HCT116 (cell line): ENCODE results near the gene PA2G4. TPM values are rescaled to one million over a fixed set of nuclear protein-coding genes. Genes with fewer than 3 reads are reported as not detected.

Experiments used
- ATAC-seq: fragments of 200-7000 bp; cut with Tn5 transposase; 2 replicates; pipeline ENCODE4 v1.9.1; 2020; ENCODE audit warnings: mild to moderate bottlenecking, moderate library complexity
- BruUV-seq: library from RNA; stranded (reverse); fragments of 400-500 nt; replicated peaks from 2 replicates; lab custom pipeline; 2021; lab: Mats Ljungman, UMichigan
- CTCF ChIA-PET: fragments of 300-600 bp; sonication (Branson Sonifier 250); formaldehyde crosslinking; loops from one replicate; lab custom pipeline; 2021; ENCODE audit warnings: antibody characterized with exemption; lab: Charles Lee
- POLR2A ChIA-PET: fragments of 300-600, 350-600 bp; sonication (Branson Sonifier 250); formaldehyde crosslinking; loops from one replicate; lab custom pipeline; 2021; ENCODE audit warnings: antibody characterized with exemption; lab: Charles Lee
- RAD21 ChIA-PET, 2 experiments: fragments of 300-600 bp; sonication (Branson Sonifier 250); formaldehyde crosslinking; loops; one replicate each; lab custom pipeline; 2023; ENCODE audit warnings: low total read pairs in 2 of 2; ENCODE audit not compliant: uncharacterized antibody in 2 of 2, unreplicated experiment in 2 of 2, low non-redundant PET in 1 of 2; lab: Charles Lee
- DNase-seq: peaks from one replicate; pipeline ENCODE4 v3.0.0-alpha.2; 2010; ENCODE audit warnings: low read depth, low spot score
- H2AFZ ChIP-seq: fragments of 200-600 bp; shearing (Covaris generic), sonication (generic); 2 replicates; pipeline ENCODE4 v1.6.1; 2017; ENCODE audit warnings: low read depth, mixed run types, mixed read lengths, antibody characterized with exemption, low read length; ENCODE audit not compliant: poor library complexity, severe bottlenecking
- H3K27ac ChIP-seq: 2 replicates; pipeline ENCODE4 v1.5.1; 2012; ENCODE audit warnings: low read depth, low read length
- H3K27me3 ChIP-seq: fragments of 200-600 bp; sonication (generic); 2 replicates; pipeline ENCODE4 v1.6.1; 2016; ENCODE audit warnings: mixed run types, low read length, mixed read lengths; ENCODE audit not compliant: insufficient read depth
- H3K36me3 ChIP-seq, 2 experiments: fragments of 200-500 bp in 1 of 2; fragments of 200-600 bp in 1 of 2; sonication (Bioruptor generic) in 1 of 2; sonication (generic) in 1 of 2; 2 replicates each; pipeline versions ENCODE4 v1.5.1 to v1.6.1; 2014 to 2016; ENCODE audit warnings: low read length in 2 of 2, inconsistent platforms in 1 of 2, mixed read lengths in 1 of 2, mixed run types in 1 of 2; ENCODE audit not compliant: insufficient read depth in 2 of 2, control insufficient read depth in 1 of 2
- H3K4me1 ChIP-seq, 2 experiments: fragments of 200-600 bp in 1 of 2; sonication (generic) in 1 of 2; 2 replicates each; pipeline versions ENCODE4 v1.5.1 to v1.6.1; 2012 to 2017; ENCODE audit warnings: low read length in 2 of 2, inconsistent platforms in 1 of 2, mild to moderate bottlenecking in 1 of 2, mixed read lengths in 1 of 2, mixed run types in 1 of 2, moderate library complexity in 1 of 2; ENCODE audit not compliant: insufficient read depth in 2 of 2, control insufficient read depth in 1 of 2
- H3K4me2 ChIP-seq: fragments of 200-600 bp; sonication (generic); 2 replicates; pipeline ENCODE4 v1.6.1; 2017; ENCODE audit warnings: mixed run types, low read length, mixed read lengths
- H3K4me3 ChIP-seq, 2 experiments: fragments of 200-600 bp in 1 of 2; sonication (generic) in 1 of 2; replicated peaks in 1 of 2; 2 replicates each; pipeline ENCODE4 v1.5.1; 2011 to 2016; ENCODE audit warnings: low read length in 2 of 2, control low read depth in 1 of 2, low read depth in 1 of 2, mild to moderate bottlenecking in 1 of 2, mixed read lengths in 1 of 2, mixed run types in 1 of 2
- H3K79me2 ChIP-seq: fragments of 200-600 bp; sonication (generic); 2 replicates; pipeline ENCODE4 v1.6.1; 2017; ENCODE audit warnings: mild to moderate bottlenecking, mixed run types, low read length, moderate library complexity, mixed read lengths; ENCODE audit not compliant: insufficient read depth
- H3K9ac ChIP-seq: fragments of 200-600 bp; sonication (generic); 2 replicates; pipeline ENCODE4 v1.6.1; 2016; ENCODE audit warnings: low read length, mixed read lengths
- H3K9me2 ChIP-seq: fragments of 200-600 bp; sonication (generic), shearing (Covaris generic); 2 replicates; pipeline ENCODE4 v1.6.1; 2017; ENCODE audit warnings: mixed run types, mild to moderate bottlenecking, moderate library complexity; ENCODE audit not compliant: insufficient read depth
- H3K9me3 ChIP-seq, 2 experiments: fragments of 200-500 bp in 1 of 2; fragments of 200-600 bp in 1 of 2; sonication (Bioruptor generic) in 1 of 2; sonication (generic) in 1 of 2; 2 replicates each; pipeline ENCODE4 v1.6.1; 2014 to 2017; ENCODE audit warnings: low read length in 2 of 2, mixed read lengths in 2 of 2, inconsistent platforms in 1 of 2, low read depth in 1 of 2, mild to moderate bottlenecking in 1 of 2, mixed run types in 1 of 2, moderate library complexity in 1 of 2; ENCODE audit not compliant: control insufficient read depth in 1 of 2, insufficient read depth in 1 of 2
- H4K20me1 ChIP-seq: fragments of 200-600 bp; sonication (generic), shearing (Covaris generic); 2 replicates; pipeline ENCODE4 v1.6.1; 2017; ENCODE audit warnings: mixed run types, mild to moderate bottlenecking, moderate library complexity; ENCODE audit not compliant: insufficient read depth
- CBX3 ChIP-seq: IDR thresholded peaks from 2 replicates; pipeline ENCODE4 v1.6.1; 2012; ENCODE audit warnings: low read depth
- ELF1 ChIP-seq: IDR thresholded peaks from 2 replicates; pipeline ENCODE4 v1.6.1; 2012; ENCODE audit warnings: low read depth, borderline replicate concordance
- EZH2 ChIP-seq: fragments of 200-600 bp; sonication (generic); IDR thresholded peaks from 2 replicates; pipeline ENCODE4 v1.6.1; 2017; ENCODE audit warnings: antibody characterized with exemption, mixed run types
- FOSL1 ChIP-seq: IDR thresholded peaks from 2 replicates; pipeline ENCODE4 v1.6.1; 2012; ENCODE audit warnings: low read depth
- JUND ChIP-seq: IDR thresholded peaks from 2 replicates; pipeline ENCODE4 v1.6.1; 2012
- POLR2A ChIP-seq: IDR thresholded peaks from 2 replicates; pipeline ENCODE4 v1.7.0; 2011; ENCODE audit warnings: borderline replicate concordance; ENCODE audit not compliant: insufficient read depth, insufficient read length; ENCODE audit errors: extremely low read depth
- POLR2AphosphoS5 ChIP-seq: IDR thresholded peaks from 2 replicates; pipeline ENCODE4 v1.6.1; 2011; ENCODE audit warnings: mild to moderate bottlenecking, low read depth, low read length, moderate library complexity
- RAD21 ChIP-seq: IDR thresholded peaks from 2 replicates; pipeline ENCODE4 v1.6.1; 2012; ENCODE audit warnings: low read depth, mild to moderate bottlenecking
- SP1 ChIP-seq: IDR thresholded peaks from 2 replicates; pipeline ENCODE4 v1.6.1; 2012; ENCODE audit warnings: low read depth
- SRF ChIP-seq: IDR thresholded peaks from 2 replicates; pipeline ENCODE4 v1.6.1; 2012; ENCODE audit warnings: low read depth
- TCF7L2 ChIP-seq: IDR thresholded peaks from 2 replicates; pipeline ENCODE4 v1.7.0; 2011; ENCODE audit warnings: borderline replicate concordance, inconsistent platforms; ENCODE audit not compliant: insufficient read depth, insufficient read length; ENCODE audit errors: extremely low read depth
- YY1 ChIP-seq: IDR thresholded peaks from 2 replicates; pipeline ENCODE4 v1.6.1; 2011; ENCODE audit warnings: low read length, low read depth, moderate library complexity, mild to moderate bottlenecking; ENCODE audit not compliant: insufficient replicate concordance; ENCODE audit errors: extremely low read depth
- ZFX ChIP-seq: fragments of 450-650 bp; IDR thresholded peaks from 2 replicates; pipeline ENCODE4 v1.6.1; 2017
- intact Hi-C: fragments of 100-400 bp; cut with micrococcal nuclease; formaldehyde crosslinking; loops from 2 replicates; pipeline ENCODE4 v1.10.0; 2022
- total RNA-seq: library from RNA; stranded (reverse); gene quantifications from one replicate; pipeline ENCODE4 v1.2.1, GENCODE V29; 2021; ENCODE audit not compliant: unreplicated experiment
- TF ChIP-seq, protein P1 (sequence below): IDR thresholded peaks from 2 replicates; pipeline ENCODE4 v1.6.1; 2012; ENCODE audit warnings: low read depth
- TF ChIP-seq, protein P2 (sequence below): IDR thresholded peaks from 2 replicates; pipeline ENCODE4 v1.6.1; 2011; ENCODE audit warnings: mild to moderate bottlenecking, low read length, moderate library complexity; ENCODE audit not compliant: insufficient replicate concordance; ENCODE audit errors: extremely low read depth
- TF ChIP-seq, protein P3 (sequence below), 3 experiments: fragments of 200-600 bp in 1 of 3; sonication (generic) in 1 of 3; IDR thresholded peaks in 2 of 3; conservative IDR thresholded peaks in 1 of 3; 2 replicates each; pipeline ENCODE4 v1.5.1; 2012 to 2017; ENCODE audit warnings: low read depth in 2 of 3, low read length in 2 of 3, antibody characterized with exemption in 1 of 3, borderline replicate concordance in 1 of 3, control low read depth in 1 of 3, mild to moderate bottlenecking in 1 of 3, mixed read lengths in 1 of 3, mixed run types in 1 of 3, moderate library complexity in 1 of 3; ENCODE audit not compliant: insufficient read depth in 1 of 3
- TF ChIP-seq, protein P4 (sequence below): IDR thresholded peaks from 2 replicates; pipeline ENCODE4 v1.6.1; 2012

PA2G4 gene
- total RNA-seq, 1 experiment from 2014 or later: 302 TPM

DNA sequence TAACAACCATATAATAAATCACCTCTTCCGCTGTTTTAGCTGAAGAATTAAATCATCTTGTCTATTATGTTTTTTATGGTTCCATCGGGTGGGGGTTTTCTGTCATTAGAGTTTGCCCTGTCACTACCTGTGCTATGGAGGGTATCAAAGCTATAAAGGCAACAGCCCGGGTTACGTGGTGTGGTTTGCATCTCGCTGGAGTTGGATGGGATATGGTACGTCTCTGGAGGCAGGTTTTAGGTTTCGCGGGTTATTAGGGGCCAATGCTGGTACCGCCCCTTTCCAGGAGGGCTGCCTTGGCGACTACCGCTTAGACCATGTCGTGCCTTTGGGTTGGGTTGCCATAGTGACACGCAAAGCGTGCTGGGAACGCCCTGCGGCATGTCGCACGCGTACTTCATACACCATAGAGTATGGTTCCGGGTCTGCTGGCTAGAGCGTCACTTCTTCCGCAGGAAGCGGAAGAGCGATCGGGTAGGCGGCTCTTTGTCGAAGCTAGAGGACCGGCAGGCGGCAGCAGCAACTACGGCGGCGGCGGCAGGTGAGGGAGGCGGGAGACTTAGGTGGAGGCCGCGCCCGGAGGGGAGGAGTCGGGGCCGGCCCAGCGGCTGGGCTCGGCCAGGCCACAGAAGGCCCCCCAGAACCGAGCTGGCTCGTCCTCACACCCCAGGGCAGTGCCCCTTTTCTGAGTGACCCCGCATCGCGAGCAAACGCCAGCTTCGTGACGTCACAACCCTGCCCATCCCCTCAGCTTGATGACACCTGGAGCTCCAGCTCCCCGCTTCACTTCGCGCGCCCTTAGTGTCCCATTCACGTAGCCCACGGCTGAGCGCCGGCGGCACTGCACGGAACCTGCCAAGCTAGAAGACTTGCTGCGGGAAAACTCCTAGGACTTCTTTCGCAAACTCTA is 13.7 kb downstream of the PA2G4 start, which contains the start of gene ZC3H10:
ZC3H10 (plus strand) TSS at position 489 of the 910 bp plus-strand sequence. CDS start 2,297 bp downstream, outside the sequence.
- POLR2A ChIA-PET: interaction anchor here (0.6 to 4.6 kb wide), 22 partner anchors 10 to 1665 kb away, joined by 3 to 75 read pairs (median 4); partner anchors contain the start of genes ERBB3, ESYT1, MYL6 and PA2G4
- peaks cover 18% of the 10 kb centered on the region for H3K79me2 ChIP-seq
- intact Hi-C loops: loop anchor here (2.0 to 10.0 kb wide), 7 partner anchors 41 to 519 kb away; partner anchors contain the start of genes COQ10A, CS, MYL6 and SUOX
- H3K27me3 ChIP-seq: no peaks in the 10 kb centered on the region
- peak within 1 kb of the TSS; percentile 92 for H3K9ac ChIP-seq
- no peak within 1 kb of the TSS for H2AFZ ChIP-seq
- peak; percentile 73 for ATAC-seq
- peak; percentile 99 for DNase-seq
- peaks cover 23 to 34% of the 10 kb centered on the region in 2 experiments for H3K4me1 ChIP-seq
- H3K36me3 ChIP-seq: peaks cover 7 to 36% of the 10 kb centered on the region in 2 experiments
- H3K9me3 ChIP-seq: no peaks in the 10 kb centered on the region
- no peaks in the 10 kb centered on the region for H3K9me2 ChIP-seq
- peak within 1 kb of the TSS; percentile 93 for H3K27ac ChIP-seq
- H4K20me1 ChIP-seq: no peaks in the 10 kb centered on the region
- no TSS peak for BruUV-seq
- CTCF ChIA-PET: interaction anchor here (0.5 to 3.3 kb wide), 11 partner anchors 10 to 181 kb away, joined by 3 to 29 read pairs (median 5); partner anchors contain the start of genes ESYT1, MYL6, MYL6B and PA2G4
- peak within 1 kb of the TSS; percentile 88 for H3K4me2 ChIP-seq
- peak within 1 kb of the TSS; percentile 80 to 82 for H3K4me3 ChIP-seq
- RAD21 ChIA-PET: interaction anchor here (0.7 to 1.2 kb wide), 3 partner anchors 37 to 71 kb away, joined by 3 to 4 read pairs (median 3); partner anchors contain the start of gene SMARCC2 (in 1 of the 2)
- no peak for TF ChIP-seq ELF1
- TF ChIP-seq ZFX: peak; percentile 48
- TF ChIP-seq CBX3: no peak
- TF ChIP-seq JUND: no peak
- TF ChIP-seq, protein P1, sequence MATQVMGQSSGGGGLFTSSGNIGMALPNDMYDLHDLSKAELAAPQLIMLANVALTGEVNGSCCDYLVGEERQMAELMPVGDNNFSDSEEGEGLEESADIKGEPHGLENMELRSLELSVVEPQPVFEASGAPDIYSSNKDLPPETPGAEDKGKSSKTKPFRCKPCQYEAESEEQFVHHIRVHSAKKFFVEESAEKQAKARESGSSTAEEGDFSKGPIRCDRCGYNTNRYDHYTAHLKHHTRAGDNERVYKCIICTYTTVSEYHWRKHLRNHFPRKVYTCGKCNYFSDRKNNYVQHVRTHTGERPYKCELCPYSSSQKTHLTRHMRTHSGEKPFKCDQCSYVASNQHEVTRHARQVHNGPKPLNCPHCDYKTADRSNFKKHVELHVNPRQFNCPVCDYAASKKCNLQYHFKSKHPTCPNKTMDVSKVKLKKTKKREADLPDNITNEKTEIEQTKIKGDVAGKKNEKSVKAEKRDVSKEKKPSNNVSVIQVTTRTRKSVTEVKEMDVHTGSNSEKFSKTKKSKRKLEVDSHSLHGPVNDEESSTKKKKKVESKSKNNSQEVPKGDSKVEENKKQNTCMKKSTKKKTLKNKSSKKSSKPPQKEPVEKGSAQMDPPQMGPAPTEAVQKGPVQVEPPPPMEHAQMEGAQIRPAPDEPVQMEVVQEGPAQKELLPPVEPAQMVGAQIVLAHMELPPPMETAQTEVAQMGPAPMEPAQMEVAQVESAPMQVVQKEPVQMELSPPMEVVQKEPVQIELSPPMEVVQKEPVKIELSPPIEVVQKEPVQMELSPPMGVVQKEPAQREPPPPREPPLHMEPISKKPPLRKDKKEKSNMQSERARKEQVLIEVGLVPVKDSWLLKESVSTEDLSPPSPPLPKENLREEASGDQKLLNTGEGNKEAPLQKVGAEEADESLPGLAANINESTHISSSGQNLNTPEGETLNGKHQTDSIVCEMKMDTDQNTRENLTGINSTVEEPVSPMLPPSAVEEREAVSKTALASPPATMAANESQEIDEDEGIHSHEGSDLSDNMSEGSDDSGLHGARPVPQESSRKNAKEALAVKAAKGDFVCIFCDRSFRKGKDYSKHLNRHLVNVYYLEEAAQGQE: no peak
- TF ChIP-seq, protein P2, sequence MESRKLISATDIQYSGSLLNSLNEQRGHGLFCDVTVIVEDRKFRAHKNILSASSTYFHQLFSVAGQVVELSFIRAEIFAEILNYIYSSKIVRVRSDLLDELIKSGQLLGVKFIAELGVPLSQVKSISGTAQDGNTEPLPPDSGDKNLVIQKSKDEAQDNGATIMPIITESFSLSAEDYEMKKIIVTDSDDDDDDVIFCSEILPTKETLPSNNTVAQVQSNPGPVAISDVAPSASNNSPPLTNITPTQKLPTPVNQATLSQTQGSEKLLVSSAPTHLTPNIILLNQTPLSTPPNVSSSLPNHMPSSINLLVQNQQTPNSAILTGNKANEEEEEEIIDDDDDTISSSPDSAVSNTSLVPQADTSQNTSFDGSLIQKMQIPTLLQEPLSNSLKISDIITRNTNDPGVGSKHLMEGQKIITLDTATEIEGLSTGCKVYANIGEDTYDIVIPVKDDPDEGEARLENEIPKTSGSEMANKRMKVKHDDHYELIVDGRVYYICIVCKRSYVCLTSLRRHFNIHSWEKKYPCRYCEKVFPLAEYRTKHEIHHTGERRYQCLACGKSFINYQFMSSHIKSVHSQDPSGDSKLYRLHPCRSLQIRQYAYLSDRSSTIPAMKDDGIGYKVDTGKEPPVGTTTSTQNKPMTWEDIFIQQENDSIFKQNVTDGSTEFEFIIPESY: peak; percentile 79
- peak; percentile 98 for TF ChIP-seq POLR2AphosphoS5
- TF ChIP-seq SP1: no peak
- TF ChIP-seq TCF7L2: peak; percentile 77
- TF ChIP-seq, protein P3, sequence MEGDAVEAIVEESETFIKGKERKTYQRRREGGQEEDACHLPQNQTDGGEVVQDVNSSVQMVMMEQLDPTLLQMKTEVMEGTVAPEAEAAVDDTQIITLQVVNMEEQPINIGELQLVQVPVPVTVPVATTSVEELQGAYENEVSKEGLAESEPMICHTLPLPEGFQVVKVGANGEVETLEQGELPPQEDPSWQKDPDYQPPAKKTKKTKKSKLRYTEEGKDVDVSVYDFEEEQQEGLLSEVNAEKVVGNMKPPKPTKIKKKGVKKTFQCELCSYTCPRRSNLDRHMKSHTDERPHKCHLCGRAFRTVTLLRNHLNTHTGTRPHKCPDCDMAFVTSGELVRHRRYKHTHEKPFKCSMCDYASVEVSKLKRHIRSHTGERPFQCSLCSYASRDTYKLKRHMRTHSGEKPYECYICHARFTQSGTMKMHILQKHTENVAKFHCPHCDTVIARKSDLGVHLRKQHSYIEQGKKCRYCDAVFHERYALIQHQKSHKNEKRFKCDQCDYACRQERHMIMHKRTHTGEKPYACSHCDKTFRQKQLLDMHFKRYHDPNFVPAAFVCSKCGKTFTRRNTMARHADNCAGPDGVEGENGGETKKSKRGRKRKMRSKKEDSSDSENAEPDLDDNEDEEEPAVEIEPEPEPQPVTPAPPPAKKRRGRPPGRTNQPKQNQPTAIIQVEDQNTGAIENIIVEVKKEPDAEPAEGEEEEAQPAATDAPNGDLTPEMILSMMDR (IDR thresholded peaks at IDR 0.05 in 2 of 3, conservative IDR thresholded peaks at IDR 0.05 in 1 of 3; ENCODE audit: borderline replicate concordance in 1 of 3, insufficient read depth in 1 of 3, low read depth in 2 of 3, low read length in 2 of 3): peak in 2 of 3 experiments; percentile 30 to 37; a peak in 3 of 6 replicates
- TF ChIP-seq, protein P4, sequence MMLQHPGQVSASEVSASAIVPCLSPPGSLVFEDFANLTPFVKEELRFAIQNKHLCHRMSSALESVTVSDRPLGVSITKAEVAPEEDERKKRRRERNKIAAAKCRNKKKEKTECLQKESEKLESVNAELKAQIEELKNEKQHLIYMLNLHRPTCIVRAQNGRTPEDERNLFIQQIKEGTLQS: no peak
- no peak for TF ChIP-seq EZH2
- no peak for TF ChIP-seq FOSL1
- no peak for TF ChIP-seq SRF
- peak; percentile 90 for TF ChIP-seq YY1
- TF ChIP-seq POLR2A: peak; percentile 99
- TF ChIP-seq RAD21: no peak
